Naive B cell (primary cell): ENCODE measurements around the gene IL17RE. TPM values are rescaled to one million over a fixed set of nuclear protein-coding genes. Genes with fewer than 3 reads are reported as not detected.
"Not testable (repeated sequence)": the region's sequence is repeated elsewhere in the genome, so short reads cannot be mapped to it uniquely, and the experiment has no call there.

ENCODE experiments used
- ATAC-seq, 2 donors: fragments of 150-1000 bp; cut with Tn5 transposase; 2 replicates each; pipeline ENCODE4 v1.10.0; 2021; ENCODE audit warnings: low read depth in 2 of 2, mild to moderate bottlenecking in 2 of 2, moderate library complexity in 2 of 2
- DNase-seq: peaks from one replicate; pipeline ENCODE4 v3.0.0; 2022
- H3K27ac Mint-ChIP-seq, 6 donors: one replicate each; pipeline ENCODE4 v1.8.0; 2020 to 2022; ENCODE audit warnings: mild to moderate bottlenecking in 6 of 6, mixed read lengths in 6 of 6, moderate library complexity in 5 of 6, inconsistent platforms in 2 of 6
- H3K27me3 Mint-ChIP-seq, 3 donors: one replicate each; pipeline ENCODE4 v1.8.0; 2021 to 2022; ENCODE audit warnings: mixed read lengths in 3 of 3, mild to moderate bottlenecking in 1 of 3
- H3K36me3 Mint-ChIP-seq, 2 donors: one replicate each; pipeline ENCODE4 v1.8.0; 2020 to 2022; ENCODE audit warnings: mixed read lengths in 2 of 2, inconsistent platforms in 1 of 2, mild to moderate bottlenecking in 1 of 2
- H3K4me1 Mint-ChIP-seq, 3 donors: one replicate each; pipeline ENCODE4 v1.8.0; 2020 to 2022; ENCODE audit warnings: mixed read lengths in 3 of 3, inconsistent platforms in 1 of 3, mild to moderate bottlenecking in 1 of 3, moderate library complexity in 1 of 3
- H3K4me3 Mint-ChIP-seq, 8 donors: one replicate each; pipeline ENCODE4 v1.8.0; 2020 to 2022; ENCODE audit warnings: mild to moderate bottlenecking in 8 of 8, mixed read lengths in 8 of 8, moderate library complexity in 8 of 8, inconsistent platforms in 2 of 8
- H3K9me3 Mint-ChIP-seq, 7 donors: one replicate each; pipeline ENCODE4 v1.8.0; 2020 to 2022; ENCODE audit warnings: mixed read lengths in 7 of 7, mild to moderate bottlenecking in 5 of 7, inconsistent platforms in 2 of 7, moderate library complexity in 1 of 7
- polyA plus RNA-seq, 6 donors: library from polyadenylated mRNA; unstranded; fragments of 300-500 nt; fragmentation: Illumina TruSeq; gene quantifications; one replicate each; pipeline ENCODE4 v1.2.3, GENCODE V29; 2021; ENCODE audit warnings: low read depth in 6 of 6

IL17RE gene
- polyA plus RNA-seq, 6 donors from 2014 or later, result not detected

- not testable (repeated sequence) for ATAC-seq, H3K36me3 Mint-ChIP-seq, H3K9me3 Mint-ChIP-seq, H3K27me3 Mint-ChIP-seq, DNase-seq, H3K4me3 Mint-ChIP-seq
- Mint-ChIP-seq H3K27ac (peak overlapping the region in 1 of 6 donors; percentile 88), H3K4me1 (peaks cover 13 to 22% (median 18%) of the 10 kb centered on the region in 3 donors)
Measured at GRCh38 chr3:9900965-9901415, 1.7 kb upstream of the IL17RE start.

GRCh38 chr3:9901967-9902366 is 681 bp upstream of the IL17RE start:
- Mint-ChIP-seq H3K36me3 (no peaks in the 10 kb centered on the region), H3K4me1 (peaks cover 12 to 17% (median 13%) of the 10 kb centered on the region in 3 donors), H3K9me3 (no peaks in the 10 kb centered on the region), H3K27ac (no peak overlapping the region), H3K4me3 (no peak overlapping the region), H3K27me3 (peaks cover 0 to 9% (median 0%) of the 10 kb centered on the region in 3 donors)
- no peak for DNase-seq
- no peak for ATAC-seq

GRCh38 chr3:9903238-9903624 is 583 bp downstream of the IL17RE start:
- Mint-ChIP-seq H3K27me3 (peaks cover 0 to 9% (median 0%) of the 10 kb centered on the region in 3 donors), H3K4me3 (no peak overlapping the region), H3K4me1 (peaks cover 7 to 9% (median 9%) of the 10 kb centered on the region in 3 donors), H3K9me3 (no peaks in the 10 kb centered on the region), H3K27ac (peak overlapping the region in 1 of 6 donors; percentile 63), H3K36me3 (no peaks in the 10 kb centered on the region)
- ATAC-seq (no peak), DNase-seq (no peak)

GRCh38 chr3:9903904-9904303 is 1.3 kb downstream of the IL17RE start:
- H3K27me3 Mint-ChIP-seq, result peaks cover 0 to 9% (median 0%) of the 10 kb centered on the region in 3 donors
- ATAC-seq (no peak), DNase-seq (no peak)
- no peaks in the 10 kb centered on the region for H3K36me3 Mint-ChIP-seq
- H3K4me1 Mint-ChIP-seq, result peaks cover 0 to 7% (median 4%) of the 10 kb centered on the region in 3 donors
- H3K4me3 Mint-ChIP-seq, result no peak overlapping the region
- no peak overlapping the region for H3K27ac Mint-ChIP-seq
- H3K9me3 Mint-ChIP-seq, result no peaks in the 10 kb centered on the region

- H3K9me3 Mint-ChIP-seq, result no peaks in the 10 kb centered on the region
- no peaks in the 10 kb centered on the region for H3K36me3 Mint-ChIP-seq
- ATAC-seq, result no peak
- H3K4me3 Mint-ChIP-seq, result no peak overlapping the region
- peaks cover 0 to 9% (median 0%) of the 10 kb centered on the region in 3 donors for H3K4me1 Mint-ChIP-seq
- no peak for DNase-seq
- peaks cover 0 to 13% (median 0%) of the 10 kb centered on the region in 3 donors for H3K27me3 Mint-ChIP-seq
- H3K27ac Mint-ChIP-seq, result peak overlapping the region in 1 of 6 donors; percentile 37
Measured at GRCh38 chr3:9906480-9906879, 3.8 kb downstream of the IL17RE start.

GRCh38 chr3:9908286-9908685 is 5.6 kb downstream of the IL17RE start:
- Mint-ChIP-seq H3K9me3 (no peaks in the 10 kb centered on the region), H3K27me3 (peaks cover 0 to 16% (median 9%) of the 10 kb centered on the region in 3 donors), H3K4me3 (no peak overlapping the region), H3K4me1 (peaks cover 0 to 6% (median 0%) of the 10 kb centered on the region in 3 donors), H3K36me3 (no peaks in the 10 kb centered on the region), H3K27ac (peak overlapping the region in 1 of 6 donors; percentile 15)
- ATAC-seq (no peak), DNase-seq (no peak)

GRCh38 chr3:9909221-9910013 is 6.8 kb downstream of the IL17RE start:
- ATAC-seq, result peak; percentile 28 to 41

GRCh38 chr3:9911863-9912262 is 9.2 kb downstream of the IL17RE start:
- Mint-ChIP-seq H3K4me1 (peaks cover 8 to 24% (median 21%) of the 10 kb centered on the region in 3 donors), H3K36me3 (no peaks in the 10 kb centered on the region), H3K27me3 (peaks cover 0 to 24% (median 9%) of the 10 kb centered on the region in 3 donors), H3K4me3 (no peak overlapping the region), H3K27ac (no peak overlapping the region), H3K9me3 (no peaks in the 10 kb centered on the region)
- DNase-seq (no peak), ATAC-seq (no peak)

More at GRCh38 chr3:9909221-9910013, 6.8 kb downstream of the IL17RE start:
- Mint-ChIP-seq H3K4me3 (peak overlapping the region in 2 of 8 donors; percentile 36), H3K27ac (peak overlapping the region in 3 of 6 donors; percentile 2 to 71 (median 16)), H3K27me3 (peaks cover 0 to 18% (median 9%) of the 10 kb centered on the region in 3 donors), H3K36me3 (no peaks in the 10 kb centered on the region), H3K4me1 (peaks cover 0 to 6% (median 3%) of the 10 kb centered on the region in 3 donors), H3K9me3 (no peaks in the 10 kb centered on the region)
- DNase-seq, result no peak

GRCh38 chr3:9912294-9912935 is 9.8 kb downstream of the IL17RE start:
- Mint-ChIP-seq H3K4me3 (no peak overlapping the region), H3K27ac (no peak overlapping the region), H3K4me1 (peaks cover 9 to 25% (median 25%) of the 10 kb centered on the region in 3 donors), H3K27me3 (peaks cover 0 to 24% (median 9%) of the 10 kb centered on the region in 3 donors), H3K9me3 (no peaks in the 10 kb centered on the region), H3K36me3 (no peaks in the 10 kb centered on the region)
- ATAC-seq, result no peak
- DNase-seq, result no peak

GRCh38 chr3:9913601-9914000 is 11.0 kb downstream of the IL17RE start:
- Mint-ChIP-seq H3K36me3 (no peaks in the 10 kb centered on the region), H3K9me3 (no peaks in the 10 kb centered on the region), H3K4me3 (peak overlapping the region in 2 of 8 donors; percentile 21 to 22), H3K4me1 (peaks cover 9 to 25% (median 25%) of the 10 kb centered on the region in 3 donors), H3K27ac (no peak overlapping the region), H3K27me3 (peaks cover 0 to 24% (median 9%) of the 10 kb centered on the region in 3 donors)
- DNase-seq (no peak), ATAC-seq (no peak)

- peak overlapping the region in 4 of 8 donors; percentile 21 to 76 (median 30) for H3K4me3 Mint-ChIP-seq
- no peak for DNase-seq
Measured at GRCh38 chr3:9914011-9914410, 11.4 kb downstream of the IL17RE start.

GRCh38 chr3:9914559-9915253 is 12.1 kb downstream of the IL17RE start:
- no peak for DNase-seq
- peaks cover 9 to 25% (median 19%) of the 10 kb centered on the region in 3 donors for H3K4me1 Mint-ChIP-seq
- H3K4me3 Mint-ChIP-seq, result peak overlapping the region; percentile 27 to 82 (median 72)
- no peaks in the 10 kb centered on the region for H3K36me3 Mint-ChIP-seq
- ATAC-seq, result peak in 1 of 2 donors; percentile 2
- peaks cover 0 to 24% (median 9%) of the 10 kb centered on the region in 3 donors for H3K27me3 Mint-ChIP-seq
- H3K27ac Mint-ChIP-seq, result no peak overlapping the region
- no peaks in the 10 kb centered on the region for H3K9me3 Mint-ChIP-seq

More at GRCh38 chr3:9914011-9914410, 11.4 kb downstream of the IL17RE start:
- Mint-ChIP-seq H3K36me3 (no peaks in the 10 kb centered on the region), H3K27me3 (peaks cover 0 to 24% (median 9%) of the 10 kb centered on the region in 3 donors), H3K4me1 (peaks cover 9 to 25% (median 23%) of the 10 kb centered on the region in 3 donors), H3K9me3 (no peaks in the 10 kb centered on the region), H3K27ac (no peak overlapping the region)
- ATAC-seq, result no peak
